ENCODE data around the gene RAB21. TPM values are rescaled to one million over a fixed set of nuclear protein-coding genes. Genes with fewer than 3 reads are reported as not detected.

RAB21 gene
- total RNA-seq, 1 donor from 2014 or later, result 170 TPM

- no peaks in the 10 kb centered on the region for H3K27me3 ChIP-seq (ENCODE audit: low read depth)
- peaks cover under 1% of the 10 kb centered on the region for H3K9me3 ChIP-seq (replicated peaks)
- TF ChIP-seq CTCF (IDR thresholded peaks at IDR 0.05; ENCODE audit: borderline replicate concordance), result peak; percentile 67
- H3K4me1 ChIP-seq, result peaks cover 83% of the 10 kb centered on the region
- no peak overlapping the region for H3K4me3 ChIP-seq
- DNase-seq, result no peak
- intact Hi-C loops (cut with micrococcal nuclease), result no loop called here
- H3K27ac ChIP-seq (replicated peaks), result no peak overlapping the region
- no peaks in the 10 kb centered on the region for H3K36me3 ChIP-seq
Measured at GRCh38 chr12:71846322-71846940, 91.8 kb downstream of the RAB21 start.

DNA sequence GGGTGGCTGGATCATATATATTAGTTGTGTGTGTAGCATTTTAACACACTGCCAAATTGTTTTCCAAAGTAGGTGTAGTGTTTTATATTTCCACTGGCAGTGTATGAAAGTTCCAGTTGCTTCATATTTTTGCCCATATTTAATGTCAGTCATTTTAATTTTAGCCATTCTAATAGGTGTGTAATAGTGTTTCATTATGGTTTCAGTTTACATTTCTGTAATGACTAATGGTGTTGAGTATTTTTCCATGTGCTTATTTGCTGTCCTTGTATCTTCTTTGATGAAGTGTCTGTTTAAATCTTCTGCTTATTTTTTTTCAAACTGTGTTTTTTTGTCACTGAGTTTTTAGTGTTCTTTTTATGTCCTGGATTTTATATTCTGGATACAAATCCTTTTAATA is 93.5 kb downstream of the RAB21 start:
- intact Hi-C loops (cut with micrococcal nuclease), result no loop called here
- H3K36me3 ChIP-seq, result no peaks in the 10 kb centered on the region
- no peak for DNase-seq
- no peak for TF ChIP-seq CTCF (IDR thresholded peaks at IDR 0.05; ENCODE audit: borderline replicate concordance)
- H3K4me1 ChIP-seq, result peaks cover 65% of the 10 kb centered on the region
- H3K9me3 ChIP-seq (replicated peaks), result peaks cover 15% of the 10 kb centered on the region
- no peaks in the 10 kb centered on the region for H3K27me3 ChIP-seq (ENCODE audit: low read depth)
- no peak overlapping the region for H3K4me3 ChIP-seq
- peak overlapping the region; percentile 24 for H3K27ac ChIP-seq (replicated peaks)

GRCh38 chr12:71849109-71849851 is 94.6 kb downstream of the RAB21 start:
- no peak for TF ChIP-seq CTCF (IDR thresholded peaks at IDR 0.05; ENCODE audit: borderline replicate concordance)
- Histone ChIP-seq H3K27me3 (ENCODE audit: low read depth) (no peaks in the 10 kb centered on the region), H3K36me3 (no peaks in the 10 kb centered on the region), H3K4me3 (no peak overlapping the region), H3K9me3 (replicated peaks) (peaks cover 15% of the 10 kb centered on the region), H3K4me1 (peaks cover 54% of the 10 kb centered on the region), H3K27ac (replicated peaks) (peak overlapping the region; percentile 24)
- intact Hi-C loops (cut with micrococcal nuclease), result no loop called here
- DNase-seq, result no peak

Other genes with a start within 250 kb of the RAB21 start
- 18.3 TPM for gene ZFC3H1, start 91.0 kb upstream of the RAB21 start, total RNA-seq
- gene THAP2, start 90.6 kb upstream of the RAB21 start, total RNA-seq, result 6.6 TPM
- 25.1 TPM for gene TMEM19, start 68.8 kb upstream of the RAB21 start, total RNA-seq
- 28.5 TPM for gene TBC1D15, start 84.9 kb downstream of the RAB21 start, total RNA-seq
- not detected for gene TPH2, start 184.0 kb downstream of the RAB21 start, total RNA-seq